Sigmoid colon (tissue), 7 donors: Measurements from ENCODE around the gene FRMD1. TPM values are rescaled to one million over a fixed set of nuclear protein-coding genes. Genes with fewer than 3 reads are reported as not detected.

ENCODE experiments used
- DNase-seq: peaks from one replicate; pipeline ENCODE4 v3.0.0-alpha.2; 2019
- H3K27ac ChIP-seq, 4 donors: fragments of 200-600 bp; sonication (generic); one replicate each; pipeline ENCODE4 v1.5.1; 2016 to 2019; ENCODE audit warnings: mild to moderate bottlenecking in 1 of 4
- H3K27me3 ChIP-seq, 3 donors: fragments of 200-600 bp; sonication (generic); one replicate each; pipeline ENCODE4 v1.5.1; 2019; ENCODE audit warnings: mild to moderate bottlenecking in 1 of 3
- H3K36me3 ChIP-seq, 4 donors: fragments of 200-600 bp; sonication (generic); one replicate each; pipeline ENCODE4 v1.5.1; 2016 to 2019
- H3K4me1 ChIP-seq, 4 donors: fragments of 200-600 bp; sonication (generic); one replicate each; pipeline ENCODE4 v1.5.1; 2017 to 2019
- H3K4me3 ChIP-seq, 4 donors: fragments of 200-600 bp; sonication (generic); one replicate each; pipeline ENCODE4 v1.5.1; 2017 to 2019; ENCODE audit warnings: mild to moderate bottlenecking in 2 of 4, moderate library complexity in 1 of 4
- H3K9me3 ChIP-seq, 4 donors: fragments of 200-600 bp in 3 of 4; sonication (generic) in 3 of 4; one replicate each; pipeline versions ENCODE4 v1.5.1 to v1.6.1; 2013 to 2019
- CTCF ChIP-seq, 4 experiments: fragments of 450-650 bp in 3 of 4; fragments of 200-600 bp in 1 of 4; IDR thresholded peaks; one replicate each; pipeline ENCODE4 v1.5.1; 2016 to 2019; ENCODE audit warnings: antibody characterized with exemption in 4 of 4, mild to moderate bottlenecking in 3 of 4, moderate library complexity in 2 of 4
- EP300 ChIP-seq, 4 donors: sonication (generic); formaldehyde crosslinking; IDR thresholded peaks; one replicate each; pipeline ENCODE4 v1.6.1; 2017; ENCODE audit warnings: antibody characterized with exemption in 4 of 4
- POLR2A ChIP-seq, 2 donors: fragments of 450-650 bp; IDR thresholded peaks; one replicate each; pipeline ENCODE4 v1.6.1; 2016; ENCODE audit warnings: antibody characterized with exemption in 2 of 2, mild to moderate bottlenecking in 2 of 2, moderate library complexity in 2 of 2
- POLR2AphosphoS5 ChIP-seq, 4 donors: sonication (generic); formaldehyde crosslinking; IDR thresholded peaks; one replicate each; pipeline ENCODE4 v1.6.1; 2017; ENCODE audit warnings: antibody characterized with exemption in 4 of 4
- WGBS, 2 donors: extraction: QIAGEN DNeasy Blood & Tissue Kit; methylation state at CpG; one replicate each; pipeline ENCODE4 v1.1.7; 2013; 5-methylcytosine and 5-hydroxymethylcytosine counted together
- intact Hi-C: fragments of 100-400 bp; cut with DNase I; formaldehyde crosslinking; loops from one replicate; pipeline ENCODE4 v1.15.1; 2023
- polyA plus RNA-seq, 3 donors: library from polyadenylated mRNA; stranded (reverse); fragments of 200-250 nt; gene quantifications; one replicate each; pipeline ENCODE4 v1.2.3, GENCODE V29; 2013
- total RNA-seq, 4 donors: library from RNA; depleted of rRNA; stranded (reverse); fragments of >200 nt; gene quantifications; one replicate each; pipeline ENCODE4 v1.1.0, GENCODE V29; 2016
- donor health status: healthy with polysubstance abuse.
- donor health status: Bipolar disorder and iron deficiency.
- donor health status: healthy.

Gene FRMD1
- total and polyA plus RNA-seq, 7 donors: 0.36 to 12.0 (median 4.2) TPM; not detected in 2

GRCh38 chr6:168005796-168006195 is 73.2 kb downstream of the FRMD1 start:
- intact Hi-C loops: no loop called here
- no peak for DNase-seq
- TF ChIP-seq POLR2AphosphoS5 (IDR thresholded peaks at IDR 0.05) (no peak), EP300 (IDR thresholded peaks at IDR 0.05) (no peak), POLR2A (IDR thresholded peaks at IDR 0.05) (no peak)
- Histone ChIP-seq H3K27ac (no peak overlapping the region), H3K27me3 (peaks cover 0 to 6% (median 5%) of the 10 kb centered on the region in 3 donors), H3K36me3 (no peaks in the 10 kb centered on the region), H3K4me3 (no peak overlapping the region), H3K4me1 (no peaks in the 10 kb centered on the region), H3K9me3 (no peaks in the 10 kb centered on the region)
- WGBS, 2 donors: 94 to 96% methylated on average over 6 of the region's 6 CpGs

GRCh38 chr6:168004945-168005344 is 74.1 kb downstream of the FRMD1 start:
- intact Hi-C loops: no loop called here
- WGBS, 2 donors: 94 to 98% methylated on average over 11 of the region's 11 CpGs
- no peak for TF ChIP-seq EP300 (IDR thresholded peaks at IDR 0.05)
- TF ChIP-seq POLR2AphosphoS5 (IDR thresholded peaks at IDR 0.05): no peak
- no peak for TF ChIP-seq POLR2A (IDR thresholded peaks at IDR 0.05)
- no peak for TF ChIP-seq CTCF (IDR thresholded peaks at IDR 0.05)
- H3K27ac ChIP-seq: no peak overlapping the region
- DNase-seq: no peak
- H3K4me1 ChIP-seq: no peaks in the 10 kb centered on the region
- H3K27me3 ChIP-seq: peaks cover 0 to 13% (median 10%) of the 10 kb centered on the region in 3 donors
- H3K4me3 ChIP-seq: no peak overlapping the region
- H3K36me3 ChIP-seq: no peaks in the 10 kb centered on the region
- H3K9me3 ChIP-seq: no peaks in the 10 kb centered on the region

GRCh38 chr6:168004023-168004422 is 75.0 kb downstream of the FRMD1 start:
- TF ChIP-seq EP300 (IDR thresholded peaks at IDR 0.05) (no peak), POLR2A (IDR thresholded peaks at IDR 0.05) (no peak), POLR2AphosphoS5 (IDR thresholded peaks at IDR 0.05) (no peak), CTCF (IDR thresholded peaks at IDR 0.05) (no peak)
- Histone ChIP-seq H3K36me3 (no peaks in the 10 kb centered on the region), H3K9me3 (no peaks in the 10 kb centered on the region), H3K4me3 (no peak overlapping the region), H3K27ac (no peak overlapping the region), H3K4me1 (no peaks in the 10 kb centered on the region), H3K27me3 (peaks cover 0 to 17% (median 17%) of the 10 kb centered on the region in 3 donors)
- 78 to 88% methylated on average over 7 of the region's 7 CpGs for WGBS, 2 donors
- intact Hi-C loops: no loop called here
- DNase-seq: no peak

Other genes starting within 250 kb of the FRMD1 start
- under 1 TPM in 1 of 4 donors, not detected in 3; 0.54 TPM for gene KIF25, start 81.5 kb downstream of the FRMD1 start, total RNA-seq
- gene KIF25, start 81.5 kb downstream of the FRMD1 start, polyA plus RNA-seq: under 1 TPM in 1 of 3 donors, not detected in 2; 0.50 TPM
- 1 to 10 TPM in 1 of 4 donors, under 1 TPM in 3; 0.16 to 1.1 (median 0.52) TPM for gene DACT2, start 240.6 kb upstream of the FRMD1 start, total RNA-seq
- gene DACT2, start 240.6 kb upstream of the FRMD1 start, polyA plus RNA-seq: under 1 TPM; 0.23 to 0.92 (median 0.60) TPM